Measurements from ENCODE around the gene PARP2.

PARP2 gene

DNA sequence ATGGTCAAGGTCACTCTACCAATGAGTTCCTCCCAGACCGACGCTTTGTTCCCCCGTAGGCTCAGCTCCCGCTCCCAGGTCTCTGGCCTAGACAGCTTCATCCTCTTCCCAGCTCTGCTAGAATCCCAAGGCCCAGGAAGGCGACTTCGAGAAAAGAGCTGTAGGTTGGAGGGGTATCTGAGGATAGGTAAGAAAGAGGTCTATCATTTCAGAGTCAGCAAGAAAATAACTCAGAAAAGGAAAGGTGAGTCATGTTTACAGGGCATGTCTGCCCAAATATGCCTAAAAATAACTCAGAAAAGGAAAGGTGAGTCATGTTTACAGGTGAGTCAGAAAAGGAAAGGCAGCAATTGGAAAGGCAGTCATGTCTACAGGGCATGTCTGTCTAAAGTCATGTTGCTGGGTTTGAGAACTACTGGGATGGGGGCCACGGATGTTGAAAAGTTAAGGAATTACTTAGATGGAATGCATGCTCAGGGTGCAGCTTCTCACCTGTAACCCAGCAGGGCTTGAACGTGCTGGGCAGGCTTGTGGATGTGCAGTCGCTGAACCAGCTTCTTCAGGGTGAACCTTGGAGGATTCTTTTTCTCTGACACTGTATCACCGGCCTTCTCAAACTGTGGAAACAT, 57.6 kb downstream of the PARP2 start:
- no peak for DNase-seq (ENCODE audit: low spot score)

DNA sequence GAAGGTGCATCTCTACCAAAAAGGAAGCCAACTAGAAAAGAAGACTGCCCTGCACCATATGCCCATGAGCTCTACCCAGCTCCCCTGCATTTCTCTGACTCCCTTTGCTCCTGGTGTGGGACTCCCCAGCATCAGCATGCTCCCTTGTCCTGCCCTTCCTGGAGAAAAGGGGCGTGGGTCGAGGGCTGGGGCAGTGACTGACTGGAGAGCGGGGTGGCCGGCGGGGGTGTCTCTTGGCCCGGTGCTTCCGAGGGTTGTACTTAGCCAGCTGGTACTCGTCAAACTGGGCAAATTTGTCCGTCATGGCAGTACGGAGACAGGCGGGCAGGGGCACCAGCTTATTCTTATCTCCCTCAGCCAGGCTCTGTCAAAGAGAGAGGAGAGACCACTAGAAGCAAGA, 60.1 kb downstream of the PARP2 start:
- no peak for DNase-seq (ENCODE audit: low spot score)
